ENCODE measurements around the gene PVALB.

DNA sequence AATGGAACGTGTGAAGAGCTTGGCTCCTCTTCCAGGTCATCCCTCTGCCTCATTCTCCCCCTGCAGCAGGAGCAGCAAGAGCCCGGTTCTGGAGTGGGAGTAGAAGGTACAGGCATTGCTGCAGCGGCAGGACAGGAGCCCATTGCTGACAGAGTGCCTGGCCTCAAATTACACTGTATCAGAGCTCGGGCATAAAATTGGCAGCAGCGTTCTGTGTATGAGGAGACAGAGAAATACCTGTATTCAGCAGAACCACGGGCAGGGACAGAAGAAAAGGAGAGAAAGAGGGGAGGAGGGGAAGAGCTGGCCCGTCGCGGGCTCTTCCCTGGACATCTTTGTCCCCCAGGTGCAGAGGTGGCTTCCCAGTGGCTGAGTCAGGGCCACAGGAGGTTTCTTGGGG, 41.3 kb upstream of the PVALB start:
- TF ChIP-seq CTCF (conservative IDR thresholded peaks at IDR 0.05) (no peak), ZFX (IDR thresholded peaks at IDR 0.05) (no peak)

Measured in C4-2B (cell line).